A673 (cell line): ENCODE measurements around the gene DIRAS1. TPM values are rescaled to one million over a fixed set of nuclear protein-coding genes. Genes with fewer than 3 reads are reported as not detected.
A peak's percentile ranks its signal among the peaks of the same experiment; 100 is the strongest.

Experiments used
- BruUV-seq: library from RNA; stranded (reverse); fragments of 400-500 nt; replicated peaks from 2 replicates; lab custom pipeline; 2021; lab: Mats Ljungman, UMichigan
- CTCF ChIA-PET: fragments of 300-600 bp; sonication (Branson Sonifier 250); formaldehyde crosslinking; loops from one replicate; lab custom pipeline; 2022; ENCODE audit warnings: antibody characterized with exemption; lab: Charles Lee
- POLR2A ChIA-PET: fragments of 300-600 bp; sonication (Branson Sonifier 250); formaldehyde crosslinking; loops from one replicate; lab custom pipeline; 2022; ENCODE audit warnings: antibody characterized with exemption; ENCODE audit not compliant: low non-redundant PET; lab: Charles Lee
- DNase-seq: peaks from one replicate; pipeline ENCODE4 v3.0.0-alpha.2; 2015; ENCODE audit warnings: low spot score
- H3K27ac ChIP-seq: fragments of 200-600 bp; sonication (generic); 2 replicates; pipeline ENCODE4 v1.5.1; 2016; ENCODE audit warnings: mixed run types, low read depth, mild to moderate bottlenecking, mixed read lengths, antibody characterized with exemption, low read length; ENCODE audit not compliant: poor library complexity, severe bottlenecking
- H3K27me3 ChIP-seq: fragments of 200-600 bp; sonication (generic); replicated peaks from 2 replicates; pipeline ENCODE4 v1.6.1; 2017; ENCODE audit warnings: mixed run types, low read depth, mild to moderate bottlenecking, mixed read lengths, antibody characterized with exemption, low read length; ENCODE audit not compliant: insufficient read depth, poor library complexity
- H3K36me3 ChIP-seq: fragments of 200-600 bp; sonication (generic); 2 replicates; pipeline ENCODE4 v1.6.1; 2016; ENCODE audit warnings: mixed run types, mild to moderate bottlenecking, mixed read lengths, antibody characterized with exemption, low read length; ENCODE audit not compliant: insufficient read depth, poor library complexity, severe bottlenecking
- H3K4me1 ChIP-seq: fragments of 200-600 bp; sonication (generic); 2 replicates; pipeline ENCODE4 v1.6.1; 2017; ENCODE audit warnings: mixed run types, mild to moderate bottlenecking, mixed read lengths, antibody characterized with exemption, low read length; ENCODE audit not compliant: insufficient read depth, poor library complexity, severe bottlenecking
- H3K4me3 ChIP-seq: fragments of 200-600 bp; sonication (generic); 2 replicates; pipeline ENCODE4 v1.5.1; 2016; ENCODE audit warnings: low read depth, mixed run types, mild to moderate bottlenecking, mixed read lengths, low read length; ENCODE audit not compliant: poor library complexity, severe bottlenecking
- H3K9me3 ChIP-seq: fragments of 200-600 bp; sonication (generic); 2 replicates; pipeline ENCODE4 v1.6.1; 2016; ENCODE audit warnings: mixed run types, low read depth, mild to moderate bottlenecking, mixed read lengths, antibody characterized with exemption, low read length; ENCODE audit not compliant: poor library complexity, severe bottlenecking
- EZH2 ChIP-seq: fragments of 200-600 bp; sonication (generic); IDR thresholded peaks from 2 replicates; pipeline ENCODE4 v1.6.1; 2017; ENCODE audit warnings: borderline replicate concordance, low read depth, mild to moderate bottlenecking, mixed read lengths, antibody characterized with exemption, low read length; ENCODE audit not compliant: poor library complexity, severe bottlenecking
- intact Hi-C: fragments of 100-400 bp; cut with micrococcal nuclease; formaldehyde crosslinking; loops from one replicate; pipeline ENCODE4 v1.10.0; 2022; ENCODE audit not compliant: unreplicated experiment
- total RNA-seq: library from RNA; stranded (reverse); gene quantifications from 2 replicates; pipeline ENCODE4 v1.2.3, GENCODE V29; 2021
- TF ChIP-seq, protein P1 (sequence below): fragments of 300-800, 200-600 bp; sonication (generic); conservative IDR thresholded peaks from 2 replicates; pipeline ENCODE4 v1.5.1; 2017; ENCODE audit warnings: low read depth, mild to moderate bottlenecking, antibody characterized with exemption, low read length, moderate library complexity, mixed read lengths

DIRAS1 gene
- total RNA-seq, 1 experiment from 2014 or later, result 36.8 TPM

DNA sequence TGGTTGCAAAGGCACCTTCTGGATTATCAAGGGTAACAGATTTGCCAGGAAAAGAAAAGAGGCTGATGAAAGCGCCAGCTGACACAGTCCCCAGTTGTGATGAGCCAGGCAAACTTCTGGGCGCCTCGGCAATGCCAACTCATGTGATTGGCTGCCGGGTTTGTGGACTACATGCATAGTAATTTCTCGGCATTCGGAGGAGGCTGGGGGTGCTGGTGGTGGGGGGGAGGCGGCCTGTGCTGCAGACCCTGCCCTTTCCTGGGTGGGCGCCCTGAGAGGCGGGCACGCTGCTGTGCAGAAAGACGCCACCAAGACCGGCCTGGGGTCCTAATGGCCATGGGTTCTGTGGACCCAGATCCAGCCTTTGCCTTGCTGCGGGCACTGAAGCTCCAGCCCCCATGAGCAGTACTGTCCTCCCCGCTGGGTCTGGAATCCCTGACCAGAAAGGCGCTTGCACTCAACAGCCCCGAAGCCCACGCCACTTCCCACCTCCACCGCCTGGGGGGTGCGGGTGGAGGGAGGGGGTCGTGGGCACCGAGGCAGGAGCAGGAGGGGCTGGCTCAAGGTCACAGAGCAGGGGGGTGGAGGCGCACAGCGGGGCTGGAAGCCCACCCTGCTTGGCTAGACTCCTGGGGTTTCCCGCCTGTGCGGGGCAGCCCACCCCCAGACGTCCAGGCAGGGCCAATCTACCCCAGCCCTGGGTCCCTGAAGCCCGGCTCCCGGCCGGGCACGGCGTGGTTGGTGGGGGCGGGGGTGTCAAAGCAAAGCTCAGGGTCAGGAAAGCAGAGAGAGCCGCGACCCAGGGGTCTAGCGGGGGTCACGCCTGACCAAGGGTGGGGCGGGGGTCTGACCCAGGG is 1.0 kb downstream of the DIRAS1 start:
- DNase-seq, result peak; percentile 60
- Histone ChIP-seq H3K27me3 (no peaks in the 10 kb centered on the region), H3K4me3 (peak overlapping the region; percentile 86), H3K36me3 (peaks cover 9% of the 10 kb centered on the region), H3K27ac (peak overlapping the region; percentile 85), H3K9me3 (peaks cover 7% of the 10 kb centered on the region), H3K4me1 (peaks cover 5% of the 10 kb centered on the region)
- ChIA-PET POLR2A (interaction anchor here (0.6 kb wide), 1 partner anchor 108 kb away, joined by 5 read pairs; no protein-coding TSS in a partner anchor), CTCF (no interaction called here)
- TF ChIP-seq EZH2, result no peak
- TF ChIP-seq, protein P1, sequence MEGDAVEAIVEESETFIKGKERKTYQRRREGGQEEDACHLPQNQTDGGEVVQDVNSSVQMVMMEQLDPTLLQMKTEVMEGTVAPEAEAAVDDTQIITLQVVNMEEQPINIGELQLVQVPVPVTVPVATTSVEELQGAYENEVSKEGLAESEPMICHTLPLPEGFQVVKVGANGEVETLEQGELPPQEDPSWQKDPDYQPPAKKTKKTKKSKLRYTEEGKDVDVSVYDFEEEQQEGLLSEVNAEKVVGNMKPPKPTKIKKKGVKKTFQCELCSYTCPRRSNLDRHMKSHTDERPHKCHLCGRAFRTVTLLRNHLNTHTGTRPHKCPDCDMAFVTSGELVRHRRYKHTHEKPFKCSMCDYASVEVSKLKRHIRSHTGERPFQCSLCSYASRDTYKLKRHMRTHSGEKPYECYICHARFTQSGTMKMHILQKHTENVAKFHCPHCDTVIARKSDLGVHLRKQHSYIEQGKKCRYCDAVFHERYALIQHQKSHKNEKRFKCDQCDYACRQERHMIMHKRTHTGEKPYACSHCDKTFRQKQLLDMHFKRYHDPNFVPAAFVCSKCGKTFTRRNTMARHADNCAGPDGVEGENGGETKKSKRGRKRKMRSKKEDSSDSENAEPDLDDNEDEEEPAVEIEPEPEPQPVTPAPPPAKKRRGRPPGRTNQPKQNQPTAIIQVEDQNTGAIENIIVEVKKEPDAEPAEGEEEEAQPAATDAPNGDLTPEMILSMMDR, result no peak
- intact Hi-C loops, result no loop called here
- BruUV-seq, result no TSS peak

DNA sequence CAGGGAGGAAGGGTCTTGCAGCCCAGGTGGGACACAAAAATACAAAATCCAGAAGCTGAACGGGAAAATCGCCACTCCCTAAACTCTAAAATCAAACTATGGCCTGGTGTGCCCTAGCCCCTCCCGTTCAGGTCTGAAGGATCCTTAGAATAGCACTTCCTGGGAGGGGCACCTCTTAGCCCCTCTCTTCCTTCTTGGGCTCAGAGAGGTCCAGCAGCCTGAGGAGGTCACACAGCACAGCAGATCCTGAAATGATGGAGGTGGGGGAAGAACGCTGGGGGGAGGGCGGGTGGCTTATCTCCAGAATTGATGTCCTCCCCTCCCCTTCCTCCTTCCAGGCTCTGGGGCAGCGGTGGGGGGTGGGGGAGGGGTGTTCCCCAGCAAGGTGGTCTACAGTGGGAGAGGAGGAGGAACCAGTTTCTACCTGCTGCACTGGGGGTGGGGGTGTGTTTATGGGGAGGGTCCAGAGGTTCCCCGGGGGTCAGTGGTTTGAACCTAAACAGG is 1.9 kb downstream of the DIRAS1 start:
- H3K36me3 ChIP-seq, result peaks cover 9% of the 10 kb centered on the region
- peaks cover 5% of the 10 kb centered on the region for H3K4me1 ChIP-seq
- H3K27ac ChIP-seq, result no peak overlapping the region
- H3K9me3 ChIP-seq, result peaks cover 7% of the 10 kb centered on the region
- H3K4me3 ChIP-seq, result no peak overlapping the region
- DNase-seq, result no peak
- BruUV-seq, result no TSS peak
- intact Hi-C loops, result no loop called here
- CTCF ChIA-PET, result no interaction called here
- POLR2A ChIA-PET, result no interaction called here
- H3K27me3 ChIP-seq, result no peaks in the 10 kb centered on the region
- no peak for TF ChIP-seq EZH2
- TF ChIP-seq, protein P1, result no peak

DNA sequence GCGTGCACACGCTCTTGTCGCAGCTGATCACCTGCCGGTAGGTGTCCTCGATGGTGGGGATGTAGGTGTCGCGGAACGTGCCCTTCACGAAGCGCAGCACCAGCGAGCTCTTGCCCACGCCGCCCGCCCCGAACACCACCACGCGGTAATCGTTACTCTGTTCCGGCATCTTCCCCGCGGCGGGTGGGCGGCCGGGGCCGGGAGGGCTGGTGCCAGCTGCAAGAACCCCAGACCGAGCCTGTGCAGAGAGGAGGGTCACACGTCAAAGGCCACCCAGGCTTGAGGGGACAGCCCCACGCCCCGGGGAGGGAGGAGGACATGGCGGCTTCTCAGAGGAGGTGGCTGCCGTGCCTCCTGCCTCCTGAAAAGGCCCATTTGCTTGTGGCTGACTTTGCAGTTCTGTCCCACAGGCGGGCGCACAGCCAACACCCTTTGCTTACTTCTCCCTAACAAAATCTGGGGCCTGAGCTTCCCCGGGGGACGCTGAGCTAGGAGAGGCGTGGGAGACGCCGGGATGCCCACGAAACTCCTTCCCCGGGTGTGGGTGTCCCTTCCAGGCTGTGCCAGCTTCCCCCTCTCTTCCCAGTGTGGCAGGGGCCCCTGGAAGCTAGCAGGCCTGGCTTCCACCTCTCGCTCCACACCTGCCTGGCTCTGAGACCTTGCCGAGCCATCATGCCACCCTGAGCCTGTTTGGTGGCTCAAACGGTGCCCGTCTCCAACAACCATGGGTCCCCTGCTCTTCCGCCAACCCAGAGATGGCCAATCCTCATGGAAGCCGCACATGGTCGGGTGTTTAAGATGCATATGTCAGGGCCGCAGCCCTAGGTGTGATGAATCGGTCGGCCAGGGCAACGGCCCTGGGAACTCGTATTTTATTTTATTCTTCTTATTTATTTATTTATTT is 3.3 kb downstream of the DIRAS1 start:
- intact Hi-C loops, result no loop called here
- Histone ChIP-seq H3K27me3 (no peaks in the 10 kb centered on the region), H3K36me3 (peaks cover 9% of the 10 kb centered on the region), H3K27ac (no peak overlapping the region), H3K4me3 (no peak overlapping the region), H3K9me3 (peaks cover 7% of the 10 kb centered on the region), H3K4me1 (peaks cover 5% of the 10 kb centered on the region)
- ChIA-PET POLR2A (no interaction called here), CTCF (no interaction called here)
- TF ChIP-seq EZH2, result no peak
- TF ChIP-seq, protein P1, result no peak
- no peak for DNase-seq
- no TSS peak for BruUV-seq
